Glutamatergic neuron (in vitro differentiated cells): ENCODE data around the gene BTG4. TPM values are rescaled to one million over a fixed set of nuclear protein-coding genes. Genes with fewer than 3 reads are reported as not detected.

Experiments
- DNase-seq: peaks from one replicate; pipeline ENCODE4 v3.0.0; 2022
- H3K27ac Mint-ChIP-seq: one replicate; pipeline ENCODE4 v1.8.0; 2020; ENCODE audit warnings: mild to moderate bottlenecking, mixed read lengths, inconsistent platforms; ENCODE audit not compliant: unreplicated experiment
- H3K27me3 Mint-ChIP-seq: one replicate; pipeline ENCODE4 v1.8.0; 2020; ENCODE audit warnings: mild to moderate bottlenecking, moderate library complexity, mixed read lengths, inconsistent platforms; ENCODE audit not compliant: unreplicated experiment
- H3K36me3 Mint-ChIP-seq: one replicate; pipeline ENCODE4 v1.8.0; 2020; ENCODE audit warnings: mild to moderate bottlenecking, mixed read lengths, inconsistent platforms; ENCODE audit not compliant: unreplicated experiment
- H3K4me1 Mint-ChIP-seq: one replicate; pipeline ENCODE4 v1.8.0; 2020; ENCODE audit warnings: mild to moderate bottlenecking, low read depth, mixed read lengths, inconsistent platforms; ENCODE audit not compliant: unreplicated experiment
- H3K4me3 Mint-ChIP-seq: one replicate; pipeline ENCODE4 v1.8.0; 2020; ENCODE audit warnings: mild to moderate bottlenecking, mixed read lengths, inconsistent platforms; ENCODE audit not compliant: unreplicated experiment
- H3K9me3 Mint-ChIP-seq: one replicate; pipeline ENCODE4 v1.8.0; 2020; ENCODE audit warnings: mild to moderate bottlenecking, moderate library complexity, mixed read lengths, inconsistent platforms; ENCODE audit not compliant: unreplicated experiment
- total RNA-seq: library from RNA; stranded (reverse); fragmentation: NEBNext Ultra II Directional; extraction: Animal tissue kit (Norgen Biotek cat#: 25700); gene quantifications from one replicate; pipeline ENCODE4 v1.2.1, GENCODE V29; 2021; ENCODE audit not compliant: unreplicated experiment
- TF ChIP-seq, protein P1 (sequence below): fragments of 200-600 bp; sonication (generic); IDR thresholded peaks from one replicate; pipeline ENCODE4 v1.5.0; 2021; ENCODE audit not compliant: partially characterized antibody, unreplicated experiment

The BTG4 gene
- total RNA-seq, 1 donor from 2014 or later = not detected

DNA sequence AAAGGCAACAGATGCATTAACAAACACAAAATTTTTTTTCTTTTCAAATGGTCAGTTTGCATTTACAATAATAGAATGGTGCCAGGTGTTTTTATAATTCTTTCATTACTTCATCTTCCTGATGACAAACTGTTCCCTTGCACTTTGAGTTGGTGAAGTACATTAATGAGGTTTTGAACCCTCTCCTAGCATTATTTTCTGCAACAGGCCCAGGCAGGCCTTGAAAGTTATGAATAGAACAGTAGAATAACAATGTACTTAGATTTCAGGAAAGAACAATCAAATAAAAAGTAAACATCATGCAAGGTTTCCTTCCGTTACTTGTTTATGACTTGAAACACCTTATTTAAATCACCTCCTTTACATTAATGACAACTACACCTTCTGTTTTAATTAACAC, 9.6 kb downstream of the BTG4 start:
- Mint-ChIP-seq H3K9me3 (no peaks in the 10 kb centered on the region), H3K4me3 (no peak overlapping the region), H3K36me3 (no peaks in the 10 kb centered on the region), H3K27me3 (no peaks in the 10 kb centered on the region), H3K27ac (no peak overlapping the region), H3K4me1 (no peaks in the 10 kb centered on the region)
- no peak for DNase-seq
- TF ChIP-seq, protein P1, sequence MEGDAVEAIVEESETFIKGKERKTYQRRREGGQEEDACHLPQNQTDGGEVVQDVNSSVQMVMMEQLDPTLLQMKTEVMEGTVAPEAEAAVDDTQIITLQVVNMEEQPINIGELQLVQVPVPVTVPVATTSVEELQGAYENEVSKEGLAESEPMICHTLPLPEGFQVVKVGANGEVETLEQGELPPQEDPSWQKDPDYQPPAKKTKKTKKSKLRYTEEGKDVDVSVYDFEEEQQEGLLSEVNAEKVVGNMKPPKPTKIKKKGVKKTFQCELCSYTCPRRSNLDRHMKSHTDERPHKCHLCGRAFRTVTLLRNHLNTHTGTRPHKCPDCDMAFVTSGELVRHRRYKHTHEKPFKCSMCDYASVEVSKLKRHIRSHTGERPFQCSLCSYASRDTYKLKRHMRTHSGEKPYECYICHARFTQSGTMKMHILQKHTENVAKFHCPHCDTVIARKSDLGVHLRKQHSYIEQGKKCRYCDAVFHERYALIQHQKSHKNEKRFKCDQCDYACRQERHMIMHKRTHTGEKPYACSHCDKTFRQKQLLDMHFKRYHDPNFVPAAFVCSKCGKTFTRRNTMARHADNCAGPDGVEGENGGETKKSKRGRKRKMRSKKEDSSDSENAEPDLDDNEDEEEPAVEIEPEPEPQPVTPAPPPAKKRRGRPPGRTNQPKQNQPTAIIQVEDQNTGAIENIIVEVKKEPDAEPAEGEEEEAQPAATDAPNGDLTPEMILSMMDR = no peak

DNA sequence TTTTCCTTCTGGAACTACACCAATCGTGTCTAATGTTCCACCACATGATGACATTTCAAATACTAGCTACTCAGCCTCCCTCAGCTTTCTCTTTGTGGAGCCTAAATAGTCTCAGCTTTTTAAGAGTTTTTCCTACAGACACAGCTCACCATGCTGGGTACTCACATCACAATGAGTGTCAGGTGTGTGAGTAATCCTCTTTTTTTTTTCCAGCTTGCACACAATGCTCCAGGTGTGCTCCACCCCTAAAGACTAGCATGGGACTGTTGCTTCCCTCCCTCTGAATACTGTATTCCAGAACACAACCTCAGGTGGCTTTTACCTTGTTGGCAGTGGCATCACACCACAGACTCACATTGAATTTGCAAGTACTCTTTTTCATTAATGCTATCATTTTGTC, 11.7 kb downstream of the BTG4 start:
- Mint-ChIP-seq H3K36me3 (no peaks in the 10 kb centered on the region), H3K4me1 (no peaks in the 10 kb centered on the region), H3K27ac (no peak overlapping the region), H3K4me3 (no peak overlapping the region), H3K9me3 (no peaks in the 10 kb centered on the region), H3K27me3 (no peaks in the 10 kb centered on the region)
- TF ChIP-seq, protein P1 = no peak
- DNase-seq = no peak

DNA sequence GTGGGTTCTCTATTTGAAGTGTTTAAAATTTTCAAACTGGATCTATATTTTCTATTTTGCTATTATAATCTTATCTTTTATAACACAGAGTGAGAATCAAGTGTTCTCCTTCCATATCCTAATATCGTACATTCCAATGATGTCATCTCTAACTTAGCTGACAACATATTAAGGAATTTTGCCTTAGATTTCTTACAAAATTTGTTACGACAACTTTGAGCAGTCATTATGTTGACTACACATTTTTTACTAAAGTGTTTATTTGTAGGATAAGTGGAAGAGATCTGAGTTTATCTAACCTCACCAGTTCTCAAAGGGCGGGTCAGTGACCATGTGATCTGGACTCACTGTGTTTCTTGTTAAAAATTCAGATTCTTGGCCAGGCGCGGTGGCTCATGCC, 12.7 kb downstream of the BTG4 start:
- no peaks in the 10 kb centered on the region for H3K27me3 Mint-ChIP-seq
- H3K4me3 Mint-ChIP-seq = no peak overlapping the region
- no peak for DNase-seq
- no peaks in the 10 kb centered on the region for H3K9me3 Mint-ChIP-seq
- H3K27ac Mint-ChIP-seq = no peak overlapping the region
- TF ChIP-seq, protein P1 = no peak
- no peaks in the 10 kb centered on the region for H3K36me3 Mint-ChIP-seq
- H3K4me1 Mint-ChIP-seq = no peaks in the 10 kb centered on the region

DNA sequence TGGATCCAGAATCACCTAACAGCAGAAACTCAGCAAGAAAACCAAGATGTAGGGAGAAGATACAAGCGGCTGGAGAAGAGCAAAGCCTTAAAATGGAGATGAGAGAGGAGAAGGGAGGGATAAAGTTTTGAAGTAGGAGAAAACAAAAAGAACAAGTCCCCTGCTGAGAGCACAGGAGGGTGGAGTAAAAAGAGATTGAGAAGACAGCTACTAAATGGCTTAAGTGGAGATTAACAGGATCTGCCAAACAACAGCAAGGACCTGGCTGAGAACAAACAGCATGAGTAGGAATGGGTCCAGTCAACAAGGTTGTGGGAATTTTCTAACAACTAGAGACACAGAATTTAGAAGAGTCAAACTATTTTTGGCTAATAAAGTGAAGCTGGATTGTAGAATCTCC, 18.1 kb downstream of the BTG4 start:
- Mint-ChIP-seq H3K36me3 (no peaks in the 10 kb centered on the region), H3K27me3 (no peaks in the 10 kb centered on the region), H3K4me1 (no peaks in the 10 kb centered on the region), H3K4me3 (no peak overlapping the region), H3K27ac (no peak overlapping the region), H3K9me3 (no peaks in the 10 kb centered on the region)
- no peak for DNase-seq
- TF ChIP-seq, protein P1 = no peak

DNA sequence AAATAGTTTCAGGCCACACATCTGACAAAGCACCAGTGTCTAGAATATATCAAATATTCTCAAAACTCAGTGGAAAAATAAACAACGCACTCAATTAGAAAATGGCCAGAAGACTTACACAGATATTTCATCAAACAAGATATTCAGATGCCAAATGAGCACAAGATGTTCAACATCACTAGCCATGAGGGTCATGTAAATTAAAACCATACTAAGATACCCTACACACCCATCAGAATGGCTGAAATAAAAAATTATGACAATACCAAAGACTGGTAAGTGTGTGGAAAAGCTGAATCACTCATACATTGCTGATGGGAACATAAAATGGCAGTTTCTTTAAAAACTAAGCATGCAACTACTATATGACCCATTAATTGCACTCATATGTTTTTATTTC, 21.7 kb downstream of the BTG4 start:
- no peak for DNase-seq
- Mint-ChIP-seq H3K36me3 (peaks cover 6% of the 10 kb centered on the region), H3K9me3 (peaks cover 2% of the 10 kb centered on the region), H3K4me1 (no peaks in the 10 kb centered on the region), H3K27me3 (peaks cover 2% of the 10 kb centered on the region), H3K27ac (no peak overlapping the region), H3K4me3 (no peak overlapping the region)
- TF ChIP-seq, protein P1 = no peak
